HG03469 (cell line): ENCODE measurements around the gene OLIG2.

ENCODE experiments used
- ATAC-seq: cut with Tn5 transposase; IDR thresholded peaks from one replicate; pipeline ENCODE4 v1.9.1; 2021; ENCODE audit warnings: mild to moderate bottlenecking, moderate library complexity, moderate number of reproducible peaks; ENCODE audit not compliant: unreplicated experiment

The OLIG2 gene

GRCh38 chr21:33063907-33064622, 38.3 kb downstream of the OLIG2 start:
- ATAC-seq, result no peak

- no peak for ATAC-seq
Observed at GRCh38 chr21:33064623-33065390, 39.1 kb downstream of the OLIG2 start.

- no peak for ATAC-seq
Observed at GRCh38 chr21:33067043-33067442, 41.3 kb downstream of the OLIG2 start.

- no peak for ATAC-seq
Observed at GRCh38 chr21:33067457-33067856, 41.7 kb downstream of the OLIG2 start.

GRCh38 chr21:33069243-33069642, 43.5 kb downstream of the OLIG2 start:
- no peak for ATAC-seq

- no peak for ATAC-seq
Observed at GRCh38 chr21:33069645-33069993, 43.9 kb downstream of the OLIG2 start.

- no peak for ATAC-seq
Observed at GRCh38 chr21:33069994-33070743, 44.4 kb downstream of the OLIG2 start, which contains the start of gene OLIG1. Gene OLIG1 (plus strand): TSS chr21:33070141. CDS start chr21:33070247, 106 bp downstream.

GRCh38 chr21:33070744-33070997, 44.9 kb downstream of the OLIG2 start:
- no peak for ATAC-seq

- ATAC-seq, result no peak
Observed at GRCh38 chr21:33070998-33071769, 45.4 kb downstream of the OLIG2 start.

- no peak for ATAC-seq
Observed at GRCh38 chr21:33071770-33072306, 46.1 kb downstream of the OLIG2 start.

GRCh38 chr21:33073636-33074035, 47.9 kb downstream of the OLIG2 start:
- ATAC-seq, result no peak

- ATAC-seq, result no peak
Observed at GRCh38 chr21:33075128-33075527, 49.4 kb downstream of the OLIG2 start.

- no peak for ATAC-seq
Observed at GRCh38 chr21:33075596-33076195, 50.0 kb downstream of the OLIG2 start.

GRCh38 chr21:33076600-33077329, 51.0 kb downstream of the OLIG2 start:
- no peak for ATAC-seq
